Mammary epithelial cell (primary cell): Measurements from ENCODE around the gene FOXD2.

Experiments used
- CTCF ChIP-seq, 2 donors: IDR thresholded peaks in 1 of 2; conservative IDR thresholded peaks in 1 of 2; 2 replicates each; pipeline ENCODE4 v1.5.1; 2011 to 2012; ENCODE audit warnings: inconsistent platforms in 2 of 2, low read length in 2 of 2, mild to moderate bottlenecking in 2 of 2, control low read depth in 1 of 2, low read depth in 1 of 2; ENCODE audit not compliant: insufficient read depth in 1 of 2; ENCODE audit errors: extremely low read depth in 1 of 2
- EZH2 ChIP-seq: IDR thresholded peaks from 2 replicates; pipeline ENCODE4 v1.6.1; 2012; ENCODE audit warnings: low read length, inconsistent platforms, borderline replicate concordance

GRCh38 chr1:47431534-47431933, 6.3 kb upstream of the FOXD2 start:
- no peak for TF ChIP-seq CTCF (conservative IDR thresholded peaks at IDR 0.05 in 1 of 2, IDR thresholded peaks at IDR 0.05 in 1 of 2; ENCODE audit: extremely low read depth in 1 of 2, insufficient read depth in 1 of 2, low read depth in 1 of 2, low read length in 2 of 2)
- no peak for TF ChIP-seq EZH2
